Panc1 (cell line): ENCODE results near the gene ACP3.

Experiments
- CTCF ChIP-seq: fragments of 450-650 bp; IDR thresholded peaks from 2 replicates; pipeline ENCODE4 v1.5.1; 2017; ENCODE audit warnings: mild to moderate bottlenecking
- TCF7L2 ChIP-seq: IDR thresholded peaks from 2 replicates; pipeline ENCODE4 v1.6.1; 2011; ENCODE audit warnings: mild to moderate bottlenecking, low read depth, low read length, inconsistent platforms

- TF ChIP-seq CTCF, result no peak
- no peak for TF ChIP-seq TCF7L2
Measured at GRCh38 chr3:132293251-132293650, 24.0 kb upstream of the ACP3 start.
